HG03045 (cell line): Measurements from ENCODE around the gene PYGB.
"Not testable (repeated sequence)": the region's sequence is repeated elsewhere in the genome, so short reads cannot be mapped to it uniquely, and the experiment has no call there.

Experiments used
- ATAC-seq: cut with Tn5 transposase; IDR thresholded peaks from one replicate; pipeline ENCODE4 v1.9.1; 2021; ENCODE audit warnings: mild to moderate bottlenecking, moderate library complexity; ENCODE audit not compliant: unreplicated experiment

Gene PYGB

GRCh38 chr20:25324412-25324811 lies 76.5 kb downstream of the PYGB start:
- no peak for ATAC-seq

- no peak for ATAC-seq
Measured at GRCh38 chr20:25325073-25325472, 77.2 kb downstream of the PYGB start.

- no peak for ATAC-seq
Measured at GRCh38 chr20:25325997-25326396, 78.1 kb downstream of the PYGB start.

GRCh38 chr20:25327521-25328235 lies 79.8 kb downstream of the PYGB start:
- no peak for ATAC-seq

DNA sequence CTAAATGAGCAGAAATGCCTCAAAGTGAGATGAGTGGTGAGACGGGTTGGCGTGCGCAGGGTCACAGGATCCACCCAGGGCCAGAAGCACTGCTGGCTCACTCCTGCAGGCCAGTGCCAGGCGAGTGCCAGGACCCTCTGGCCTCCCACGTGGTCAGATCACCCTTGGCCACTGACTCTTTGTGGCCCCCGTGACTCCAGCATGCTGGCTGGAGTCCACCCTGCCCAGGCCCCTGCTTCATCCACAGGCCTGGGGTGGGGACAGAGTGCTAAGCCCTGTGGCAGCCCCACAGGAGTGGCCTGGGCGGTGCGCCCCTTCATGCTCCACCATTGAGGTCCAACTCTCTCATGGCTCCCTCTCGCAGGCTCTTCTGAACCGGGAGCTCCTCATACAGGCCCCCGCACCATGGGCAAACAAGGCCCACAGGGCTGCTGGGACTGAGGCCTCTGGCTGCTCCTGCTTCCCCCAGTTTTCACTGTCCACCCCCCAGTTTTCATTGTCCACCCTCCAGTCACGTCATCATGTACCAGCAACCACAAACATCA lies 81.1 kb downstream of the PYGB start:
- no peak for ATAC-seq

- not testable (repeated sequence) for ATAC-seq
Measured at GRCh38 chr20:25334972-25335371, 87.1 kb downstream of the PYGB start.

- ATAC-seq = no peak
Measured at GRCh38 chr20:25336561-25337422, 88.9 kb downstream of the PYGB start.

GRCh38 chr20:25338112-25339023 lies 90.5 kb downstream of the PYGB start:
- ATAC-seq = no peak

DNA sequence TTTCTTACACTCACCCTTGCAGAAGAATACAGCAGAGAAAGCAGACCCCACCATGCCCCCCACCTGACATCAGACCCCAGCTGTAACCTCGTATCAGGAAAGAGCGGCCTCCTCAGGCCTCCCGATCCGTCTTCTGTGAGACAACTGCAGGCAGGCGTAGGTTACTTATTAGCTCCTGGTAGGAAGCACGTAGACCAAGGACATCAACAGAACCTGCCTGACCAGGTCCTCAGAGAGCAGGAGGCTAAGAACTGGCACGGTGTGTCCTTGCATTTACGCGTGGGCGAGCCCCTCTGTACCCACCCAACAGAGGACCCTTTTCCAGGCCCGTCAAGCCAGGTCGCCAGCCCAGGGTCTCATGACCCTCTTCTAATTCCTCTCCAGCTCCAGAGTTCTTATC lies 91.7 kb downstream of the PYGB start:
- ATAC-seq = no peak

DNA sequence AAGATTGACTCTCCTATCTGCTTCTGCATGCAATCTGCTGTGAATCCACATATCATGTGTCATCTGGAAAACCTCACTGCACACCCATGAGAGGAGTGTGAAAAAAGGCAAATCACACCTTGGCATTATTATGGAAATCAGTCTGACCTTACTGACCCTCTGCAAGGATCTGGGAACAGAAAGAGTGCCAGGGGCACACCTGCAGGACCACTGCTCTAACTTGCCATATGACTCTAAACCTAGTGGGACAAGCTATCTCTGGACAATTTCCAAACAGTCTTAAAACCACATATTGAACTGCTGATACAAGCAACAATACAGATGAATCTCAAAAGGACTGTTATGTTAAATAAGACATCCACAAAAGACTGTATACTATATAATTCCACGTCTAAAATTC lies 92.5 kb downstream of the PYGB start:
- ATAC-seq = no peak

DNA sequence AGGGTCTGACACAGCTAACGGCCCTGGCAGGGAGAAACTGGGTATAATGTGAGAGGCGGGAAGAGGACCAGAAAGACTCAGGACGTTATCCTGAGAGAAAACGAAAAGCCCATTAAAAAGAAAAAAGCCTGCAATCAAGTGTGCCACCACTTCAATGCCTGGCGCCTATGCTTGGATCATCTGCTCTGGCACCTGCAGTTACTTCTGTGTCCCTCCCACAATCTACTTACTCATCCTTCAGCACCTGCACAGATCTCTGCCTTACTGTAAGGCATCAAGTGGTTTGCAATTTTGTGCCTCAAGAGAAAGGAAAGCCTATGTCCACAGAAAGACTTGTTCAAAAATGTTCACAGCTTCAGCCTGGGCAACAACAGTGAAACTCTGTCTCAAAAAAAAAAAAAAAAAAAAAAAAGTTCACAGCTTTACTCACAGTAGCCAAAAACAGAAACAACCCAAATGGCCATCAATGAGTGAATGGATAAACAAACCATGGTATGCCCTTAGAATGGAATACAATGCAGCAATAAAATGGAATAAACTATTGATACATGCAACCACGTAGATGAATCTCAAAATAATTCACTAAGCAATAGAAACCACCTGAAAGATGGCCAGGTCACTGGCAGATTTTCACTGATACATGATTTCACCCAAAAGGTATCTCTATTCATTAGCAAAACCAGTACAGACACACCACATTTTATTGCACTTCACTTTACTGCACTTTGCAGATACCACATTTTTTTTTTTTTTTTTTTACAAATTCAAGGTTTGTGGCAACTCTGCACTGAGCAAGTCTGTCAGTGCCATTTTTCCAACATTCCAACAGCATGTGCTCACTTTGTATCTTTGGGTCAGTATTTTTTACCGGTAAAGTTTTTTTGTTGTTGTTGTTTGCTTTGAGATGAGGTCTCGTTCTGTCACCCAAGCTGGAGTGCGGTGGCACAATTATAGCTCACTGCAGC lies 94.1 kb downstream of the PYGB start:
- no peak for ATAC-seq

GRCh38 chr20:25344634-25345033 lies 96.7 kb downstream of the PYGB start:
- no peak for ATAC-seq

DNA sequence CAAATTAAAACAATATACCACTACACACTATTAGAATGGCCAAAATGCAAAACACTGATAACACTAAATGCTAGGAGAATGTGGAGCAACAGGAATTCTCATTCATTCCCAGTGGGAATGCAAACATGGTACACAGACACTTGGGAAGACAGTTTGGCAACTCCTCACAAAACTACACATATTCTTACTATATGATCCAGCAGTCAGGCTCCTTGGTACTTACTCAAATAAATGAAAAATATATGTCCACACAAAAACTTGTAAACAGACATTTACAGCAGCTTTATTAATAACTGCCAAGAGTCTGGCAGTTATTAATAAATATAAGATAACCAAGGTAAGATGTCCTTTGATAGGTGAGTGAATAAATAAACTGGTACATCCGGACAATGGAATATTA lies 97.8 kb downstream of the PYGB start:
- ATAC-seq = no peak

DNA sequence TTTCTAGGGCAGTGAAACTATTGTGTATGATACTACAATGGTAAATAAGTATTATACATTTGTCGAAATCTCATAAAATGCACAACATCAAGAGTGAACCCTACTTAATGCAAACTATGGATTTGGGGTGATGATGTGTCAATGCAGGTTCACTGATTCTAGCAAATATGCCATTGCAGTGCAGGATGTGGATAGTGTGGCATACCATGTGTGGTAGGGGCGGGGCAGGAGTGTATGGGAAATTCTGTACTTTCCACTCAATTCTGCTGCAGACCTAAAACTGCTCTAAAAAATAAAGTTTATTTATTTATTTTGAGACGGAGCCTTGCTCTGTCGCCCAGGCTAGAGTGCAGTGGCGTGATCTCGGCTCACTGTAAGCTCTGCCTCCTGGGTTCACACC lies 98.5 kb downstream of the PYGB start:
- ATAC-seq = no peak
